Natural killer cell (primary cell): ENCODE measurements around the gene KLK15. TPM values are rescaled to one million over a fixed set of nuclear protein-coding genes. Genes with fewer than 3 reads are reported as not detected.

Experiments used
- ATAC-seq, 3 donors: fragments of 150-1000 bp in 2 of 3; fragments of 200-7000 bp in 1 of 3; cut with Tn5 transposase; 1 replicate in 1 of 3; 2 replicates in 2 of 3; pipeline ENCODE4 v1.10.0; 2021; ENCODE audit warnings: mild to moderate bottlenecking in 2 of 3, moderate library complexity in 2 of 3
- DNase-seq, 2 donors: peaks; one replicate each; pipeline versions ENCODE4 v3.0.0 to v3.0.0-alpha.2; 2013 to 2021; ENCODE audit warnings: mixed read lengths in 1 of 2
- H3K27ac ChIP-seq: one replicate; pipeline ENCODE4 v1.5.1; 2013; ENCODE audit warnings: mild to moderate bottlenecking, low read length
- H3K27me3 ChIP-seq: one replicate; pipeline ENCODE4 v1.6.1; 2013; ENCODE audit warnings: low read length; ENCODE audit not compliant: control insufficient read depth, insufficient read depth
- H3K36me3 ChIP-seq: one replicate; pipeline ENCODE4 v1.6.1; 2013; ENCODE audit warnings: low read length; ENCODE audit not compliant: control insufficient read depth, insufficient read depth
- H3K4me1 ChIP-seq: one replicate; pipeline ENCODE4 v1.6.1; 2013; ENCODE audit warnings: low read length; ENCODE audit not compliant: control insufficient read depth, insufficient read depth
- H3K4me3 ChIP-seq: one replicate; pipeline ENCODE4 v1.5.1; 2013; ENCODE audit warnings: low read length
- H3K9me3 ChIP-seq: one replicate; pipeline ENCODE4 v1.6.1; 2013; ENCODE audit warnings: low read length; ENCODE audit not compliant: control insufficient read depth, insufficient read depth
- H3K27ac Mint-ChIP-seq, 2 donors: one replicate each; pipeline ENCODE4 v1.8.0; 2022; ENCODE audit warnings: mild to moderate bottlenecking in 2 of 2, mixed read lengths in 2 of 2, moderate library complexity in 1 of 2
- H3K27me3 Mint-ChIP-seq, 2 donors: one replicate each; pipeline ENCODE4 v1.8.0; 2022; ENCODE audit warnings: low read depth in 2 of 2, mixed read lengths in 2 of 2
- H3K36me3 Mint-ChIP-seq: one replicate; pipeline ENCODE4 v1.8.0; 2022; ENCODE audit warnings: mixed read lengths
- H3K4me1 Mint-ChIP-seq, 2 donors: one replicate each; pipeline ENCODE4 v1.8.0; 2022; ENCODE audit warnings: mixed read lengths in 2 of 2
- H3K4me3 Mint-ChIP-seq: one replicate; pipeline ENCODE4 v1.8.0; 2022; ENCODE audit warnings: mild to moderate bottlenecking, moderate library complexity, mixed read lengths
- H3K9me3 Mint-ChIP-seq, 2 donors: one replicate each; pipeline ENCODE4 v1.8.0; 2022; ENCODE audit warnings: mixed read lengths in 2 of 2
- CTCF ChIP-seq: fragments of 200-600 bp; IDR thresholded peaks from one replicate; pipeline ENCODE4 v1.8.0; 2022; ENCODE audit warnings: antibody characterized with exemption
- WGBS: methylation state at CpG from one replicate; pipeline ENCODE4 v1.1.7; 2013; ENCODE audit warnings: missing lambda C conversion rate; ENCODE audit not compliant: insufficient coverage; 5-methylcytosine and 5-hydroxymethylcytosine counted together
- intact Hi-C: fragments of 100-400 bp; cut with micrococcal nuclease; formaldehyde crosslinking; loops from one replicate; pipeline ENCODE4 v1.14.2; 2022
- total RNA-seq, 4 donors: library from RNA; stranded (reverse); fragments of 120-200 nt in 1 of 4; gene quantifications; one replicate each; pipeline versions ENCODE4 v1.2.3 to v1.2.4, GENCODE V29; 2013 to 2022

Gene KLK15
- total RNA-seq, 3 donors from 2014 or later (not counting 1 experiment from before 2014, with no cell fraction given), result not detected

DNA sequence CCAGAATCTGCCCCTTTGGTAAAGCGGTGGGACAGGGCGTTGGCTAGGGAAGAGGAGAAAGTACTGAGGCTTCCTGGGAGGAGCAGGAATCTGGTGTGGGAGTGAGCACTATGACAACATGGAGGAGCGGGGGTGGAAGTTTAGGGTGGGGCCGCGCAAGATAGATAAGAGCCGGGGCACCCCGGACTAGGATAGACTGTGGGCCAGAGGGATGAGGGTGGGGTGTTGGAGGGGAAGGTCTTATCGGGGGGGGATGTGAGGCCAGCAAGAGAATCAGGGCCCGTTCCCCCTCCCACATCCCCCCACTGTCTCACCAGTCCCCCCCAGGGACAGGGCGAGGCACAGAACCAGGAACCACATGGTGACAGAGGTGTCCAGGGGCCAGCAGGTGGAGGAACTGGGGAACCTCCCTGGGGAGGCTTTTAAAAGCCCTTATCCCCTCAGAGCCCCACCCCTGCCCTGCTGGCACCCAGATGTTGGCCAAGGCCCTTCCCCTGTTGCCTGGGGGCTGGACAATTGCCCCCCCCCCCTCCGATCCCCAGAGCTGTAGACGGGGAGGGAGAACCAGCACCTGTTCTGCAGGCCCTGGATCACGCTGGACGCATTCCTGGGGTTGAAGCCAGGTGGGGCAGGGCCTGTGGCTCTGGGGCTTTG, 9.9 kb downstream of the KLK15 start, which contains the start of gene KLK1:
KLK1 (minus strand) TSS at position 399 of the 654 bp plus-strand sequence; CDS start at position 360, 39 bp downstream.
- no peak within 1 kb of the TSS for H3K4me3 Mint-ChIP-seq
- no peaks in the 10 kb centered on the region for H3K36me3 Mint-ChIP-seq

GRCh38 chr19:50822661-50823208, 10.6 kb downstream of the KLK15 start:
- Histone ChIP-seq H3K27me3 (peaks cover 9% of the 10 kb centered on the region), H3K9me3 (no peaks in the 10 kb centered on the region), H3K4me3 (no peak overlapping the region), H3K36me3 (no peaks in the 10 kb centered on the region), H3K4me1 (peaks cover 16% of the 10 kb centered on the region), H3K27ac (no peak overlapping the region)
- Mint-ChIP-seq H3K27ac (no peak overlapping the region), H3K4me1 (peaks cover 6 to 20% of the 10 kb centered on the region in 2 donors), H3K27me3 (peaks cover 48 to 50% of the 10 kb centered on the region in 2 donors), H3K36me3 (no peaks in the 10 kb centered on the region), H3K9me3 (no peaks in the 10 kb centered on the region), H3K4me3 (no peak overlapping the region)
- DNase-seq (no peak), ATAC-seq (no peak)
- no peak for TF ChIP-seq CTCF
- WGBS, result 75% methylated on average over 7 of the region's 7 CpGs
- intact Hi-C loops, result no loop called here

More for the DNA sequence above, 9.9 kb downstream of the KLK15 start, which contains the start of gene KLK1:
- Histone ChIP-seq H3K27me3 (peaks cover 5% of the 10 kb centered on the region), H3K36me3 (no peaks in the 10 kb centered on the region), H3K27ac (no peak within 1 kb of the TSS), H3K4me1 (peaks cover 8% of the 10 kb centered on the region), H3K4me3 (no peak within 1 kb of the TSS), H3K9me3 (no peaks in the 10 kb centered on the region)
- Mint-ChIP-seq H3K4me1 (peaks cover 6 to 14% of the 10 kb centered on the region in 2 donors), H3K27ac (no peak within 1 kb of the TSS), H3K27me3 (peaks cover 50 to 51% of the 10 kb centered on the region in 2 donors), H3K9me3 (no peaks in the 10 kb centered on the region)
- DNase-seq, result no peak
- 82% methylated on average over 12 of the region's 14 CpGs for WGBS
- intact Hi-C loops, result no loop called here
- no peak for TF ChIP-seq CTCF
- no peak for ATAC-seq

DNA sequence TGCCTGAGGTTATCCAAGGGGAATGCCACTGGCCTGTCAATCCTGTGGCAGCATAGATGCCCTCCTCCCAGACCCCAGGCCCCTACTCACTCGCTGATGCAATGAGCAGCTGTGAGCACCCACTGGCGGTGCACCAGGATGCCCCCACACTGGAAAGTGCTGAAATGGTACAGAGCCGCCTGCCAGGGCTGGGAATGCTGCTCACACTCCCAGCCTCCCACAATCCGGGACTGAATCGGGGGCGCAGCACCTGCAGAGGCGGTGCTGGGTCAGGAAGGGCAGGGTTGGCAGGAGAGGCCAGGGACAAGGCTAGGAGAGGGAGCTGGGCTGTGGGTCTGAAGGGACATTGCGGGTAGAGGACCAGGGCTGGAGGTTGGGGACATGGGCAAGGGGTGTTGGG, 11.8 kb downstream of the KLK15 start:
- no peaks in the 10 kb centered on the region for H3K9me3 Mint-ChIP-seq
- H3K4me1 ChIP-seq, result peaks cover 18% of the 10 kb centered on the region
- peaks cover 15% of the 10 kb centered on the region for H3K27me3 ChIP-seq
- H3K27ac ChIP-seq, result no peak overlapping the region
- no peaks in the 10 kb centered on the region for H3K36me3 Mint-ChIP-seq
- DNase-seq (no peak), ATAC-seq (no peak)
- H3K27ac Mint-ChIP-seq, result no peak overlapping the region
- H3K36me3 ChIP-seq, result no peaks in the 10 kb centered on the region
- H3K9me3 ChIP-seq, result no peaks in the 10 kb centered on the region
- no peak overlapping the region for H3K4me3 ChIP-seq
- H3K4me1 Mint-ChIP-seq, result peaks cover 6 to 20% of the 10 kb centered on the region in 2 donors
- WGBS, result 75% methylated on average over 8 of the region's 8 CpGs
- TF ChIP-seq CTCF, result no peak
- H3K27me3 Mint-ChIP-seq, result peaks cover 53 to 58% of the 10 kb centered on the region in 2 donors
- no peak overlapping the region for H3K4me3 Mint-ChIP-seq
- intact Hi-C loops, result no loop called here
